Stimulated activated CD8-positive, alpha-beta memory T cell treated with anti-CD3 and anti-CD28 coated beads, Interleukin-2, amount 100 ng/mL, for 48 hours (primary cell): ENCODE data around the gene PARN.
"Not testable (repeated sequence)": the region's sequence is repeated elsewhere in the genome, so short reads cannot be mapped to it uniquely, and the experiment has no call there.

Source experiments
- DNase-seq, 2 donors: peaks; one replicate each; pipeline ENCODE4 v3.0.0-alpha.2; 2020; ENCODE audit warnings: low read depth in 2 of 2

The PARN gene

GRCh38 chr16:14400978-14401710 lies 228.9 kb downstream of the PARN start:
- DNase-seq = not testable (repeated sequence)

DNA sequence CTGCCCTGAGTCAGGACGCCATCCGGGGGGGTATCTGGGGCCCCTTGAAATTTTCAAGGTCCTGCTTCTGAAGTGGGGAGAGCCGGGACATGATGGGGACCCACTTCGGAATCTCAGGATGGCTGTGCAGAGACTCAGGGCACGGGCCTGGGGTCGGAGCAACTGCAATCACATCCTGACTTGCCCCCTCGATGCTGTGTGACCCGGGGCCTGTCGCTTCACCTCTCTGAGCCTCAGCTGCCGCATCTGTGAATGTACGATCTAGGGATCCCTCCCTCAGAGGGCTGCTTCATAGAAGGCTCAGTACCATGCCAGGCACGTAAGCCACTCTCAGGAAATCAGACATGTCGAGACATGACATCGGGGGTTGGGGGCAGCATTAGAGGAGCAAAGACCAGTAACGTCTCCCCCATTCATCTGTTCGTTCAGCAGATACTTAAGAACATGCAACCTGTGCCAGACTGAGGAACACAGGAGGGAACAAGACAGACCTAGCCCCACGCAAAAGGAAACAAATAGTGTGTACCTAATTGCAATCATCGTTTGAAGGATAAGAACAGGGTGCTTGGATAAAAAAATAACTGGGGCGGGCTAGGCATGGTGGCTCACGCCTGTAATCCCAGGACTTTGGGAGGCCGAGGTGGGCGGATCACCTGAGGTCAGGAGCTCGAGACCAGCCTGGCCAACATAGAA lies 229.6 kb downstream of the PARN start:
- DNase-seq = no peak

- DNase-seq = no peak
Observed at GRCh38 chr16:14399378-14400284, 230.4 kb downstream of the PARN start.

GRCh38 chr16:14398014-14398717 lies 231.9 kb downstream of the PARN start:
- no peak for DNase-seq

- DNase-seq = not testable (repeated sequence)
Observed at GRCh38 chr16:14395710-14396304, 234.3 kb downstream of the PARN start.

DNA sequence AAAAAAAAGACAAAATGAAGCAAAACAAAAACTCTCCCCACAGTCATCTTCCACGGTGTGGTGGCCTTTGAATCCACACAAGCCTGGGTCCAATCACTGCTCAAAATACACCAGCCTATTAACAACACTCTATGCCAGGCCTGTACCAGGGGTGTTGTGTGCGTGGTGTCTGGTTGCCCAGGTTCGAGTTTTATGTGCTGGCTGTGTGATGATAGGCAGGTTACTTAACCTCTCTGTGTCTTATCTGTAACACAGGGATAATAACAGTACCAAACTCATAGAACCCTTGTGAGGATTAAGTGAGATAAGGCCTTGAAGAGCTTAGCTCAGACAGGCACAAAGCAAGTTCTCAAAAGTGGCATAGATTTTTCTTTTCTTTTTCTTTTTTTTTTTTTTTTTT lies 235.2 kb downstream of the PARN start:
- DNase-seq = no peak

DNA sequence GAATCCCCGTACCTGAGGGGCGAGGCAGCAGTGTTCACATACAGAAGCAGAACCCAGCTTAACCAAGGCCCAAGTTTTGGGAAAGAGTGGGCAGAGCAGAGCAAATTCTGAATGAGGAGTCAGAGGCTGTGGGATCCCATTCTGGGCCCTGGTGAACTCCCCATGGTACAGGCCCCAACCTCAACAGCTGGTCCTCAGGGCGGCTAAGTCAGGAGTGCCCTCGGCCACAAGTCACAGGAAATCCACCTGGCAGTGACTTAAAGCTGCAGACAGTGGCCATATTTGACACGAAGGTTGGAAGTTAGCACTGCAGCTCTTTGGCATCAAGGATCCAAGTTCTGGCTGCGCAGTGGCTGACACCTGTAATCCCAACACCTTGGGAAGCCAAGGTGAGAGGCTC lies 237.1 kb downstream of the PARN start:
- DNase-seq = no peak

DNA sequence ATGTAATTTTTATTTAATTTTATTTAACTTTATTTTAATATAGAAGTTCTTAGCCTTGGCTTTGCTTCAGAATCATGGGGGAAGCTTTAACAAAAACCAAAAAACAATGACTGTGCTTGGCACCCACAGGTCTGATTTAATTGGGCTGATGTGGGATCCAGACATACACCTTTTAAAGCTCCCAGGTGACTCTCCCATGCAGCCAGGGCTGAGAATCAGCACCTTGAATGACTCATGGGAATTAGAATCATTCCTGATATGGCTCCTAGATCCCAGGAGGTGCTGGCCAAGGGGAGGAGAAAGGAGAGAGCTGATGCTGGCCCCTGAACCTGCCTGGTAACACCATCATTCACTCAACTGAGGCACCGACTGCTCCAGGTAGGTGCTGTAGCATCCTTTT lies 240.7 kb downstream of the PARN start:
- DNase-seq = no peak

DNA sequence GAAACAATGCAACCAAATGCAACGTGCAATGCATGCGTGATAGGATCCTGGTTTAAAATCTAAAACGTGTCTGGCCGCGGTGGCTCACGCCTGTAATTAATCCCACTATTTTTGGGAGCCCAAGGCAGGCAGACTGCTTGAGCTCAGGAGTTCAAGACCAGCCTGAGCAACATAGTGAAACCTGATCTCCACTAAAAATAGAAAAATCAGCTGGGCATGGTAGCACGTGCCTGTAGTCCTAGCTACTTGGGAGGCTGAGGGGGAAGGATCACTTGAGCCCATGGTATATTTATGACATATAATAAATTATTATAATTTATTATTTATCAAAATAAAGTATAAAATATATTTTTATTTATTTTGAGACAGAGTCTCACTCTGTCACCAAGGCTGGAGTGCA lies 241.8 kb downstream of the PARN start:
- DNase-seq = no peak

- DNase-seq = no peak
Observed at GRCh38 chr16:14386115-14386514, 243.9 kb downstream of the PARN start.
